SKM-1 (cell line): Measurements from ENCODE around the gene ZHX3.
A peak's percentile ranks its signal among the peaks of the same experiment; 100 is the strongest.

Source experiments
- DNase-seq: peaks from one replicate; lab custom pipeline; 2025; ENCODE audit not compliant: unreplicated experiment; lab: John Stamatoyannopoulos, UW

Gene ZHX3

DNA sequence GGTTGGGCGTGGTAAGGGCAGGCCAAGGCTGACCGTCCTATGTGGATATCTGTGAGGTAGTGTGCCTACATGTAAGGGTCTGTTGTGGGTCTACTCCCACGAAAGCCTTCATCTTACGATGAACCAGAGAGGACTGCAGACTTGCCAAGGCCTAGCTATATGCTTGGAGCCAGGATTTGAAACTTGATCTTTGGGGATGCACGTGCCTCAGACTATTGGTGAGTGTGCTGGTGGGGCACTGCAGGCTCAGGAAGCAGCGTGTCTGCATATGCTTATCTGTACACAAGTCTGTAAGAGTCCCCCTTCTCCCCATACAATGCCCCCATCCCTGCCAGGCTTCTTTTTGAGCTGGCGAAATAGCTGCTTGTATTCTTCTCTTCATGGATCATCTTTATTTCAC lies 162.3 kb downstream of the ZHX3 start:
- no peak for DNase-seq

DNA sequence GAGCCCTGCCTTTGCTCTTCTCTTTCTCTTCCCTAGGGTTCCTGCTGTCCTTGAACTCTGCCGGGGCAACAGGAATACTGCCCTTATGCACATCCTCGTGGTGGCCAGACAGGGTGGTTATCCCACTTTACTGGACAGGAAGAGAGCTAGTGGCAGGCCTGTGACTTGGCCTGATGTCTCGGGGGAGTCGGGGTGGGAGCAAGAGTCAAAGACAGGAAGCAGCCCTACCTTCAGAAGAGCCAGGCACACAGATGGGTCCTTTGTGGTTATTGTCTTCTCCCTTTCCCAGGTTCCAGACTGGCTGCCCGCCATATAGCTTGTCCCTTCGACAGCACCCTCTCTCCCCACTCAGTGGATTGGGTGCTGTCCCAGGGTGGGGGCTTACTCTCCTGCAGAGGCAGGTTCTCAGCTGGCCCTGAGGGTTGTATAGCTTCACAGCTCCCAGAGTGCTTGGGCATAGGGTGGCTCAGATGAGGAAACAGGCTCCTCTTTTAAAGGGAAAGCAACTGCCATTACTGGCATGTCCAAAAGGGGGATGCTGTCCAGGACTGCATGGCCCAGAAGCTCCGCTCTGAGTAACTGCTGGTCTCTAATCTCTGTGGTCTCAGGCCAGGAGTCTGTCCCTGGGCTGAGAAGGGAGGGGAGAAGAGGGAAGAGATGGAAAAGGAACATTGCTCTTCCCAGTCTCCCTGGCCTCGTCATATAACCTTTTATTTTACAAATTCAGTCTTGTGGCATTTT lies 162.9 kb downstream of the ZHX3 start:
- no peak for DNase-seq

DNA sequence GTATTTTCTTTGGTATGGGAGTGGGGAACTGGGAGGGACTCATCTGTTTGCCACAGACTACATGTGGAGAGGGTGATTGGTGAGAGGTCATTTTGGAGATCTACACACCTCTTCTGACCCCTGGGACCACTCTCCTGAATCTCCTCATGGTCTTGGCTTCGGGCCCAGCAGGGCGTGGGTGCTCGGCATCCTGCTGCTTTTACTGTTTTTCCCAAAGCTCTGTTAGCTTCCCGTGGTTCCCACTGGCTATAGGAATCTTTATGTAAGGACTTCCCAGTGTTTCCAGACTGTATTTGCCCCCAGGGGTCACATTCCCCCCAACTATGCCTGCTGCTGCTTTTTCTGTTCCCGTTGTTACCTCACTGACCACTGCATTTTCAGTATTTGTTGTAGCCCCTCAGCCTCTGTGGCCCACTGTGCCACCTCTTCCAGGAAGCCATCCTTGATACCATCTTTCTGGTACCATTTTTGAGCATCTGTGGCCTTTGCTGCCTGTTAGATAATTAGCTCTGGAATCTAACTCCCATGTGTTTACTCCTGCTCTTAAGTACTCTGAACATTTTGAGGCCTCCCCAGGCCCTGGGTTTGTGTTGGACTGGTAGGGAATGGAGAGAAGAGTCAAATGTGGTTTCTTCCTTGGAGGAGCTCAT lies 165.3 kb downstream of the ZHX3 start:
- DNase-seq = no peak

DNA sequence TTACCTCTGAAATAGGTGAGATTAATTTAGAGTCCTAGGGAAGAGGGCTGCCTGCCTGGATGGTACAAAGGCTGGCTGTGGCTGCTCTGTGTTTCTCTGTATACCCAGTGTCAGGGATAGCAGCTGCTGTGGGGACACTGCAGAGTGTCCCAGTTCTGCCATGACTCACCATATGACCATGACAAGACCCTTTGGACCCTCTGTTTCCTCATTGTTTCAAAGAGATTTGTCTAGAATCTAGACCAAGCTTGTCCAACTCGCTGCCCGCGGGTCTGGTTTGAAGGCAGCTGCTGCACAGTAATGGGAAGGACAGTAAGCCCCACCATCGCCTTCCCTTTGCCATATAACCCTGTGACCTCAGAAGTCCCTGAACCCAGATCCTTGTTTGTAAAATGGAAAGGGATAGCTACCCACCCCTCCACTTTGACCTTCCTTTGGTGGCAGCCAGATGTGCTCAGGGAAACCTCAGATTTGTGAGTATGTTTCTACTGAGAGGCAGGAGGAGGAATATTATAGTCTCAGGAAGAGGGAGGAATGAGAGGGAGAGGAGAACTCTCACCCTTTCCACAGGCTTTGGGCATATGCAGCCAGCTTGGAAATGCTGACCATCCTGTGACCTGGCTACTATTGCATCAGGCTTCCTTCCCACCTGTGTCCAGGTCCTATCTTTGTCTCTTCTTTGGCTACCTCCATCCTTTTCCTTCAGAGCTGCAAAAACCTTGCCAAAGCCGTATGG lies 166.2 kb downstream of the ZHX3 start:
- no peak for DNase-seq

GRCh38 chr20:41150664-41151063 lies 166.9 kb downstream of the ZHX3 start:
- DNase-seq = no peak

GRCh38 chr20:41148942-41149341 lies 168.6 kb downstream of the ZHX3 start:
- no peak for DNase-seq

DNA sequence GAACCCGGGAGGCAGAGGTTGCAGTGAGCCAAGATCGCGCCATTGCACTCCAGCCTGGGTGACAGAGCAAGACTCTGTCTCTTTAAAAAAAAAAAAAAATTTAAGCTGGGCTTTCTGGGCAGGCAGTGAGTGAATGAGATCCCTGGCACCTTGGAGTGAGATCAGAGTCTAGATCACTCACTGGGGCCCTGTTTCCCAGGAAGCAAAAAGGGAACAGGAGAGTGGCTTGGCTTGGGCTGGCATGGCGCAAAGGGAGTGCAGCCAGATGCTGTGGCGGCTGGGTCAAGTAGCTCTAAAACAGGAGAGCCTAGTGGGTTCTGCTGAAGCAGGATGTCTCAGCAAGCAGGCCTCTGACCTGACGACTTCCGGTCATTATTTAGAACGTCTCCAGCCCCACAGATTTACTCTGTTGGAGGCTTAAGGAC lies 169.8 kb downstream of the ZHX3 start:
- DNase-seq = no peak

DNA sequence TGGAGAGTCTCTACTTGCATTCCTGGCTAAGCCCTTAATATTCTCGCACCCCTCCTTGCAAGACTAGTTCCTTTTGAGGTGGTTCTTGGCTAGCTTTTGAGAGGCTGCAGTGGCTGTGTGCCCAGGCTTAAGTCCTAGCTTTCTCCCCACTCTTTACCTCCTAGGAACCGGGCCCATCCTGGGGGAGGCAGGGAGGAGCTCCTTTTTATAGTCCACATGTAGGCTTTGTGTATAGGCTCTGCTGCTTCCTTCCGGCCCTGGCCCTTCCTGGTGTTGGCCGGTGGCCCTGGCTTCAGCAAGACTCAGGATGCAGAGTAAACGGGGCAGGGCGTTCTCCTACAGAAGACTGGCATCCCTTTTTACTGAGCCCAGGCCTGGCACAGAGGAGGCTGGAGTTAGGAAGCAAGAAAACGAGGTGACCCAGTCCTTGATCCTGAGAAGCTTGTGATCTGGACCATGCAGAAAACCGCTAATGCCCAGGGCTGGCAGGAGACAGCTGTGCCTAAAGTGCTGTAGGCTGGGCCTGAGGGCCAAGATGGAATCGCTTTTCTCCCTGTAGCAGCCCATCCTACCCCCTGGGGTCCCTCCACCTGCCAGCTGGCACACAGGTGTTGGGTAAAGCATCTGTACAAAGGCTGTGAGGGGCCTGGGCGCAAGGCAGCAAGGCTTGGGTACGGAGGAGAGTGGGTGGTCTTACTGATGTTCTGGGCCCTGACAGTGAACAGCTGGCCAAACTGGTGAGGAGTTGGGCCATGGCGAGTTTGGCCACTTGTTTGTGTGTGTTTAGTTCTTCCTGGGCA lies 171.5 kb downstream of the ZHX3 start:
- DNase-seq = no peak

GRCh38 chr20:41145317-41145716 lies 172.2 kb downstream of the ZHX3 start:
- no peak for DNase-seq

DNA sequence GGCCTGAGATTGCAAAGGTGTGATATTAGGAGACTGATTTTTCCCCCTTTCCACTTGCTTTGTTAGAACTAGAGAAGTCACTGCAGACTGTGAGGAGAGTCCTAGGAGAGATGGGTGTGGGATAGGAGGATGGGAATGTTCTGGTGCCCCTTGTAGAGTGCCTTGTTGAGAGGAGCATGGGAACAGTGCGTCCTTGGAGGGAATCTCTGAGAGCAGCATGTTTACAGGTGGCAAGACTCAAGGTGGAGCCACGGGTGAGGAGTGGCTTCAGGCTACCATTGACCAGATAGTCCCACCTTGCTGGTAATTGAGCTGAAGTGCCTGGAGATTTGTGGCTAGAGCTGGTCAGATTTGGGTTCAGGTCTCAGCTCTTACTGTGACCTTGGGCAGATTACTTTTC lies 174.2 kb downstream of the ZHX3 start:
- DNase-seq = no peak

DNA sequence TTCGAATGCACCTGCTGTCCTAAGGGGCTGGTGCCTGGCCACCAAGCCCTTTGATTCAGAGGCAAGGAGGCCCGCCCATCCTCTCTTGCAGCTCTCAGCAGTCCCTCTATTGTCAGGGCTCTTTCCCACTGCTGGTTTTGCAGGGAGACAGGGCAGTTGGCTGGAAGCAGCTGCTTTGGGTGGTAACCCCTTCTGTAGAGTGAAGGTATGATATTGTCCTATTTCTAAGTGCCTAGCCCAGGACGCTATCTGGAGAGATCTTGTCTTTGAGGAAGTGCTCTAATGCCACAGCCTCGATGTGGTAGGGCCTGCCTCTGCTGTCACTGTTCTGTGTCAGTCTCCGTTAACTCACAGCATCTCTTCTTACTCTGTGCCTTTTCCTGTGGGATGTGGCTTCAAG lies 174.6 kb downstream of the ZHX3 start:
- DNase-seq = peak; percentile 20

- DNase-seq = no peak
Observed at GRCh38 chr20:41142245-41142644, 175.3 kb downstream of the ZHX3 start.

DNA sequence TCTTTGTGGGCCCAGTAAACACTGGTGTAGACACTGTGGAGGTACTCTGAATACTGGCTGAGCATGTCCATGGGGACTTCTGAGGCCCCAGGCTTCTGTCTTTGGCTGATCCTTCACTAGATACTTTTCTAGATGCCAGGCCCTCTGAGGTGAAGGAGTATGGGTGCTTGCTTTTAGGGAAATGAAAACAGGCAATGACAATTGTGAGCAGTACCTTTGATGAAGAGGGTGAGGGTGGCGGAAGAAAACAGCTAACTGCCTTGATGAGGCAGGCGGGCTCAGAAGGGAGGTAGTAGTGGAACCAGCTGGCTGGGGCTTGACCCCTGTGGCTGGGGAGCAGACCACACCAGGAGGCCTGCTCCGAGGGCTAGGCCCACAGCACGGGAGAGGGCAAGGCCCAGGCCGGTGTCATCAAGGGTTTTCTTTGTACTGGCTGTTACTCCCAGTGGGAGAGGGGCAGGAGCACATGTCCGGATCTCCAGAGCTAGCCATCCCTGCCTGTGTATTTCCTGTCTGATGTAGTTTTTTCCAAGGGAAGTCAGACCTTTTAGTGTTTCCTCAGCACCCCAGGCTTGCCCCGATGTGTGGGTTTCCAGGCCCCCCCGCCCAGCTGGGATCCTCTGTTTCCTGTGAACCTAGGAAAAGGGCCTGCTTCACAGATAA lies 176.2 kb downstream of the ZHX3 start:
- no peak for DNase-seq

- no peak for DNase-seq
Observed at GRCh38 chr20:41140226-41141133, 177.1 kb downstream of the ZHX3 start.

- DNase-seq = no peak
Observed at GRCh38 chr20:41139227-41140093, 178.1 kb downstream of the ZHX3 start.

DNA sequence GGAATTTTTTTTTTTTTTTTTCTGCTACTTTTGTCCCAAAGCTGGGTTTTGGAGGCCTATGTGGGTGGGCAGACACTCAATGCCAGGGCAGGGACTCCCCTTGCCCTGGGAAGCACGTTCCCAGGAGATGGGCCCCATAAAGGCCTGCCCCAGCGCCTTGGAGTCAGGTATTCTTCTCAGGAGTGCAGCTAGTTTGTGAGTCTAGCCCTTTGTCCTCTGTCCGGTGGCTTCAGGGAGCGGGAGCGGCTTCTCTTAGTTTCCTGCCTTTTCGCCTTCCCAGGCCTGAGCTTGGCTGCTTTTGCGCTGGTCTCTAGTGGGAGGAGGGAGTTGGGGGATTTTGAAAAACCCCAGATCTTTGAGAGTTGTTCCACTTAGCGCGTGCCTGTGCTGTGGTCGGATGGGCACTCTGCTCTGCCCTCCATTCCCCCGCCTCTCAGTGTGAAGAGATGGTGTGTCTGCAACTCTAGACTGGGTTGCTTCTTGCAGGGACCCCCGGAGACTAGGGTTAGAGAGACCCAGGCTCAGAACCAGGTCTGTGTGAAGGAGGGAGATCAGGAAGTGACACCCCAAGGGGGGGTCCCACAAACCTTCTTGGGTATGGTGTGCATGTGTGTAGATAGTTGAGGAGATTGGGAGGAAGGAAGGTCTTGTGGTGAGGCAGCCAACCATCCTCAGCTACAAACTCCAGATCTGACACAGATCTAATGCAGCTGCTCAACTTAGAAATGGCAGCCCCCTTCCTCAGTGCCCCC lies 178.9 kb downstream of the ZHX3 start:
- DNase-seq = no peak

- peak; percentile 39 for DNase-seq
Observed at GRCh38 chr20:41137614-41138474, 179.7 kb downstream of the ZHX3 start.
